GM21528 (cell line): ENCODE measurements around the gene CRACDL.

Experiments used
- ATAC-seq: cut with Tn5 transposase; IDR thresholded peaks from one replicate; pipeline ENCODE4 v1.9.1; 2021; ENCODE audit warnings: mild to moderate bottlenecking, moderate library complexity; ENCODE audit not compliant: unreplicated experiment, low FRiP score

The CRACDL gene

GRCh38 chr2:98928242-98928641 lies 7.8 kb downstream of the CRACDL start:
- no peak for ATAC-seq

DNA sequence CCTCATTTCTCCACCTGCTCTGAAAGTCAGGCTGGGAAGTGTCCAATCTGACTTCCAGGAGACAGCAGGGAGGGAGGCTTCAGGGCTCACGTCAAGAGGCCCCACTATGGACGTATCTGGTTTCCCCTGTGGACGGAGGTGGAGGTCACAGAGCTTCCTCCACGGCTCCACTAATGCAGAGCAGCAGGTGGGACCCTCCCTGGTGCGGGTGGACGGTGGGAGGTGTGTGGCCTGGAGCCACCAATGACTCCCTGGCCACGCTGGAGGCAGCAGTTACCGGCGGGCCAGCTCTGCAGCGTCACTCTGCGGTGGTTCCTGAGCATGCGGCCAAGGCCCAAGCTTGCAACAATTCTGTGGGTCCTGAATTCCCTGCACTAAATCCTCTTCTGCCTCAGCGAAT lies 9.0 kb downstream of the CRACDL start:
- no peak for ATAC-seq

DNA sequence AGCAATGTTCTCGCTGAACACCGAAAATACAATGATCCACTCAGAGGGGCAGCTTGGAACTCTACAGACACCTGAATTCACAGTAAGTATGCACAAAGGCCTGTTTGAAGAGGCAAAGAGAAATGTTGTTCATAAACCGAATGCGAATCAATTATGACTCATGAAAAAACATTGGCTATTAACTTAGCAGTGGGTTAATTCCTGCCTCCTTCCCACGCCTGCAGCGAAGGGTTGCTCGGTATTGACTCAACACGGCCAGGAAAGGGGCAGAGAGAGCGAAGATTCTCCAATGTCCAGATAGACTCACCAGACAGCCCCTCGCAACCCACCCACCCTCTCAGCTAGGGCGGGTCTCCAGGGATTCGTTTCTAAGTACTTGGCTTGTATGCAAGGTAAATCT lies 9.4 kb downstream of the CRACDL start:
- ATAC-seq, result no peak

DNA sequence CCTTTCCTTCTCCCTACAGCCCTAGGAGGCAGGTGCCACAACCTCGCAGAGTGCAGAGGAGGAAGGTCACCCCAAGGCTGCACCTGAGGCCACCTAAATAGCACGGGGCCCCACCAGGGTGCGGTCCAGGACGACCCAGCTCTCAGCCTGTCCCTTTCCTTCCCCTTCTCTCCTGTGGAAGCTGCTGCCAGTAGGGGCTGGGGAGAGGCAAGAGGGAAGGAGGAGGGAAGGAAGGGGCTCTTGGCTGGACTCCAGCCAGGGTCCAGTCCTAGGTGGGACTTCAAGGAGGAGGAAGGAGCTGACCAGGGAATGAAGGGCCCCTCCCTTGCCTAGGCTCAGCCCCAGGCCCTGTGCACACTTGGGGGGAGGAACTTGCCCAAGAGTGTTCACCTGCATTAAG lies 11.1 kb downstream of the CRACDL start:
- no peak for ATAC-seq

GRCh38 chr2:98924038-98924830 lies 11.8 kb downstream of the CRACDL start:
- ATAC-seq, result no peak

DNA sequence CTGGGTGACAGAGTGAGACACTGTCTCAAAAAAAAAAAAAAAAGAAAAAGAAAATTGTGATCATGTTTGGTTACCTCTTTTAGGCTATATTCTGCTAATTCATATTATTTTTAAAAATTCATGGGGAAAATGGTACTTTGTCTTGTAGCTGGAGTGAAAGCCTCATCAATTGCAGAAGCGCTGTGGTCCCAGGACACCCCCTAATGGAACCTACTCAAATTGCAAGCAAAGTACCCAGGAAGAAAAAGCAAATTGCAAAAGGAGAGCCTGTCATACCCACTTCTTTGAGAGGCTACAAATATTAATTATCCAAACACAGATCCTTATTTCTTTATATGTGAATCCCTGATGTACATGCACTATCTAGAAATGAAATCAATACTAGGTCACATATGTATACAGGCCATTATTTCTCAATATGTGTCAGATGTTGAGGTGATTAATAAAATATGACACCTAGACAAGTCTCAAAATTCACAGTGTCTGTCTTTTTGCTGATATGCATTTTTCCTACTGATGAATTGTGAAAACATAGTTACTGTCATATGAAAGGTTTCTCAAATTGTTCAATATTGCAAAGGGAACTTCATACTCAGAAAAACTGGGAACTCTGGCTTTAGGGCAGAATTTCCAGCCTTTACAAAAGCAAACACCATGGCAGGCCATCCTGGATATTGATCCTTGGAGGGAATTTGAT lies 12.6 kb downstream of the CRACDL start:
- ATAC-seq, result no peak

DNA sequence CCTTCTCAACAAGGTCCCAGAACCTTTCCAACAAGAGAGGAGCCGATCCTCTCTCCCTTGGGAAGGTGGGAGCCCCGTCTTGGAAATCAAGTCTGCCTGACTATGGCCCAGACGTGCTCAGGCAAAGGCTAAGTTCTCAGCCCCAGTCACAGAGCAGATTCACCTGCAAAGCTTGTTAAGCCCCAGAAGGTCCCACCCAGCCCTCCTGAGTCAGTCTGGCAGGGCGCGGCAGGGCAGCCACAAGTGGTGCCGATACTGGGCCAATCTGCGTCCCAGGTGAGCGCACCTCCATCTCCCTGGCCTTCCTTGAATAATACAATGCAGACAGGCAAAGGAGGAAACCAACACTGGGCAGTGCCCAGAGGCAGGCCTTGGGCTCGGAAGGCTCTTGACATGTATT lies 15.0 kb downstream of the CRACDL start:
- no peak for ATAC-seq

- ATAC-seq, result no peak
These were observed 19.0 kb downstream of the CRACDL start for GRCh38 chr2:98917031-98917471.

DNA sequence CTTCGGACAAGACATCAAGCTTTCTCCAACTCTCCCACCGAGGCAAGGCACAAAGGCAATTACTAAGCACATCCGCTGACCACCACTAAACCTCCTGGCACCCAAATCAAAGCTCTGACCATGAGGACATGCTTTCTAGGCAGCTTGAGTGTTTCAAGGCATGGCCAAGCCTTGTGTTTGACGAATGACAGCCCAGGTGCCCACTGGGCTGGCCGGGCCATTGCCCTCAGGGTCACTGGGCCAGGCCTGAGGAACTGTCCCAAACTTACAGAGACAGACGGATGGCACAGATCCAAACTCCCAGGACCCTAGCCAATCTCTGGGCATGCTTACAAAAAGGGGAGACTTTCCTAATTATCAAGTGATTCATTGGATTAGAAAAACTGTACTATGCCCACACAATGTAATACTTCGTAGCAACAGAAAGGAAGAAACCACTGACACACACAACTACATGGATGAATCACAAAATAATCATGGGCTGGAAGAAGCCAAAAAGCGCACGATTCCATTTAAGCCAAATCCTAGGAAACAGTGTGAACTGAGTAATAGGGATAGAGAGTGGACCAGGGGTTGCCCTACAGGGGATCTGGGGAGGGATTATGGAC lies 20.2 kb downstream of the CRACDL start:
- ATAC-seq, result no peak

GRCh38 chr2:98914713-98915580 lies 21.1 kb downstream of the CRACDL start:
- ATAC-seq, result no peak

DNA sequence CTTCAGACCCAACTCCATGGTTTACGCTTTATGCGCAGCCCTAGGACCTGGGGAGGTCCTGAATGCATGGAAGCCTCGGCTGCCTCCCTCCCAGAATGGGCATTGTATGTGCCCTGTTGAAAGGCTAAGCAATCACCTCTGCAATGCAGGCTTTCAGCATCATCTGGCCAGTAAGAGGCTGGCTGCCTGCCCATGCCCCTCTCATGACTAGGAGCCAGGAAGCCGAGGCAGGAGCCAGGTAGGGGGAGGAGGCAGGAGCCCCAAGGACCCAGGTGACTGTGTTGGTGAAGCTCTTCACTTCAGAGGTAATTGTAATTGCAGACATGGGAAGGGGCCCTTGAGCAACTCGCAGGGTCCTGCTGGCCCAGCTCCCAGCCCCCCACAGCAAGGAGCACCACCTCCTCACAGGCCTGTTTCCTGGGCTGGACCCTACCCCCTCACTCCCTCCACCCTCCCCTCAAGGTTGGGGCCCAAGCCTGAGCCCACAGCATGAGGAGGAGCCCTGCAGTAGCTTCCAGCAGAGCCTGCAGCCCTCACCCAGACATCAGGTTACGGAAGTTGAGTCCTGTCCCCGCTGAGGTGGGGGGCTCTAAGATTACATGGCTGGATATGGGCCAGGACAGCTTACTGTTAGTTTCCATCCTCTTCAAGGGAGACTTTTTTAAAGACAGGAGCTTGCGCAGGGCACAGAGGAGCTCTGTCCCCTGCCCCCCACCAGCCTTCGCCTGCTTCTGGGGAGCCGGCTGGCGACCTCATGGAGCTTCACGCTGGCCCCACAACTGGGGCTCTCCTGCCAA lies 21.9 kb downstream of the CRACDL start:
- ATAC-seq, result no peak

DNA sequence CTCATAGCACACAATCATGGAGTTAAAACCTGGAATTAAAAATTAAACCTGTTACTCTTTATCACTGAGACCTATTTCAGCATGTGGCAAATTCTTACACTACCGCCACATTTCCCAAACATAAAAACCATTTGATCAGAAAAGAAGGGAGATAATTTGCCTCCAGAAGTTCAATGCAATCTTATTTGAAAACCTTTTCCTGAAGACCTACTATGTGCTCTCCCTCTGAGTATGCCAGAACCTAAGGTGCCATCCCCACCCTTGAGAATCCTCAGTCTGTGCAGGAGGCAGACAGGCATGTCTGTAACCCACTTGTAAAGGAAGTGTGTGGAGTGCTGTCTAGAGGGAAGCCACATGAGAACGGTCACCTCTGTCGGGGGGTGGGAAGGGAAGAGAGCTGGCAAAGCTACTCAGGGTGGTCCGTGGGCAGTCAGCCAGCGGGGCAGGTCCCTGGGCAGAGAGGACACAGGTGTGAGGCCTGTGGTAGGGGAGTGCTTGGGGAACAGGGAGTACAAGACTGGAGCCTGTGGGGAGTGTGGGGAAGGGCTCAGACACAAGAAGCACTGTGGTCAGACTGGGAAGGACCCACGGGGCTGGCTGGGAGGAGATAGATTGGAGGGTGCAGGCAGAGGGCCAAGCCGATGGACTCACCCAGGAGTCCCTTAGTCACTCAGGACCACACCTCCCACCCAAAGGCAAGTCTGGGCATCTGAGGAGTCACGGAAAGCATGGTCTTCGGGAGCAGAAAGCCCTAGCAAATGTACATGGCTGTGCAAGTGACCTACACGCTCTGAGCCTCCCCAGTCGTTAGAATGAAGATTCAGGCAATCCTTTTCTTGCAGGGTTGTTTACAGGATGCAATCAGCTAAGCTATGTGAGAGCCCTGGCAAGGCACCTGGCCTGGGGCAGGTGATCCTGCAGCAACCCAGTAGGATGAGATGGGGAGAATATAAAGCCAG lies 22.8 kb downstream of the CRACDL start:
- no peak for ATAC-seq

- no peak for ATAC-seq
These were observed 23.7 kb downstream of the CRACDL start for GRCh38 chr2:98912221-98912851.

DNA sequence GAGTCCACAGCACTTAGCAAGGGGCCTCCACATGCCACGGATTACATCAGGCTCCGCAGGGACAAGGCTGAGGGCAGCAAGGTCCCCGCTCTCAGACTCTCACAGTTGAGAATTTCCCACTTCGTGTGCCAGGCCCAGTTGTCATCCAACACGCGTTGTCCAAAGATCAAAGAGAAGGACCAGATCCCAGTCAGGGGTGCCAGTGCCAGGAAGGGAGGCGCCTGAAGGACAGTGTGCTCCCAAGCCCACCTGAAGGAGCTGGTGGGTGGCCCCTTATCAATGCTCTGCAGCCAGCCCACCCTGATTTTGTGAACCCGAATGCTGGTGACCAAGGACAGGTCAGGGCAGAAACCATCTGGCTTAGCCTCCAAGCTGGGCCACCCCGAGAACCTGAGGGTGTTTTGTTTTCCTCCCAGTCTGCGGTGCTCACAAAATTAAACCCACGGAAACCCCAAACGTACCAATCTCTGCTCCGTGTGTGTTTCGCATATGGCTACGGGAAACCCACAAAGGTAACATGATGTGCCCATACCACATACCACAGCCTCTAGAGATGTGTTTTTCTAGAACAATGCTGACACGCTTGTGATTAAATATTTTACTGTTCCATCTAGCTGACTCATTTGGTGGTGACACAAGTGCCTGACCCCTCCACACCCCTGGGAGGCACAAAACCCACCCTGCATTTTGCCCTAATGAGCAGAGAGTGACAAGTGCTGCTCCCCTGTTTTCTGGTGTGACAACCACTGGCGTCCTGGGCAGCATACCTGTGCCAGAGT lies 24.5 kb downstream of the CRACDL start:
- ATAC-seq, result no peak

DNA sequence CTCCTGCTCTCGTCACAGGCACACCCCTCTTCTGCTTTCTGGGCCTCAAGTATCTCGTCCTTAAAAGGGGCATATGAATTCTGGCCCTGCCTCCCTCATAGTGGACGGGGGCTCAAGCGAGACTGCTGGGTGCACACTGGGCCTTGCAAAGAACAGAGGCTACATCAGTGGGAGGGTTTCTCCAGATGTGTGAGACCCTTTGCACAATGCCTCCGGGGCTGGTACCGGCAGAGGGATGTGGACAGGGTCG lies 25.0 kb downstream of the CRACDL start:
- no peak for ATAC-seq

DNA sequence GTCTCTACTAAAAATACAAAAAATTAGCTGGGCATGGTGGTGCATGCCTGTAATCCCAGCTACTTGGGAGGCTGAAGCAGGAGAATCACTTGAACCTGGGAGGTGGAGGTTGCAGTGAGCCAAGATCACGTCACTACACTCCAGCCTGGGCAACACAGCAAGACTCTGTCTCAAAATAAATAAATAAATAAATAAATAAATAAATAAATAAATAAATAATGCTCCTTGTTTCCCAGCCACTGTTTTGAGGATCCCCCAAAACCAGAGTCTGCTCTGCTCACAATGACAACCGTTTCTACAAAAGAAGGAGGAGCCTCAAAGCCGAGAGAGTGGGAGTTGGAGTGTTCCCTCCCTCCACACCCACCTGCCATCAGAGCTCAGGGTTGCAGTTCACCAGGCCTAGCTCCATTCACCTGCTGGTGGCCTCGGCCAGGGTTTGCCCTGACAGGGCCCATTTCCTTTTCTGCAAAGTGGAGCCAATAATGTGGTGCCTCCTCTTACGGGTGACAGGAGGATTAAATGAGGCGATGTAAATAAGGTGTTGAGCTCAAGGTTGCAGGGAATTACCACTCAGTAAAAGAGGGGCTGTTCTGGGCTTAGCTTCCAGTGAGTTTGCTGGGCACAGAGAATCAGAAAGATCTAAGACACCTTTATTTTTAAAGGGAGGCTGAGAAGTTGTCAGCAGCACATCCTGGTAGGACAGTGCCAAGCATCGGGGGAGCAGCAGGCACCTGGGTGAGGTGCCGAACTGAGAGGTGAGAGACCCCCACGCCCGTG lies 25.5 kb downstream of the CRACDL start:
- no peak for ATAC-seq
